Lung (tissue), 16 donors: ENCODE data around the gene SPRR2E. TPM values are rescaled to one million over a fixed set of nuclear protein-coding genes. Genes with fewer than 3 reads are reported as not detected.

Experiments used
- ATAC-seq: fragments of 200-7000 bp; cut with Tn5 transposase; one replicate; pipeline ENCODE4 v1.9.1; 2020; ENCODE audit warnings: moderate number of reproducible peaks; ENCODE audit not compliant: insufficient read depth, low FRiP score
- DNase-seq, 3 donors: peaks; one replicate each; pipeline ENCODE4 v3.0.0-alpha.2; 2013 to 2017
- H3K27ac ChIP-seq, 2 donors: one replicate each; pipeline ENCODE4 v1.5.1; 2013; ENCODE audit warnings: mild to moderate bottlenecking in 2 of 2, moderate library complexity in 2 of 2, control low read depth in 1 of 2, inconsistent platforms in 1 of 2, low read depth in 1 of 2, low read length in 1 of 2
- H3K27me3 ChIP-seq, 3 donors: one replicate each; pipeline ENCODE4 v1.5.1; 2013; ENCODE audit warnings: low read length in 2 of 3; ENCODE audit not compliant: control insufficient read depth in 3 of 3, insufficient read depth in 3 of 3
- H3K36me3 ChIP-seq, 4 donors: one replicate each; pipeline ENCODE4 v1.5.1; 2013; ENCODE audit warnings: low read length in 4 of 4, mild to moderate bottlenecking in 1 of 4, moderate library complexity in 1 of 4; ENCODE audit not compliant: control insufficient read depth in 4 of 4, insufficient read depth in 4 of 4
- H3K4me1 ChIP-seq, 5 donors: one replicate each; pipeline ENCODE4 v1.5.1; 2013; ENCODE audit warnings: low read length in 5 of 5, mild to moderate bottlenecking in 2 of 5, moderate library complexity in 1 of 5; ENCODE audit not compliant: control insufficient read depth in 5 of 5, insufficient read depth in 5 of 5
- H3K4me3 ChIP-seq: one replicate; pipeline ENCODE4 v1.5.1; 2013; ENCODE audit warnings: mild to moderate bottlenecking, control low read depth, moderate library complexity
- H3K9ac ChIP-seq, 2 donors: one replicate each; pipeline ENCODE4 v1.5.1; 2013; ENCODE audit warnings: low read length in 2 of 2, control low read depth in 1 of 2; ENCODE audit not compliant: insufficient read depth in 1 of 2
- H3K9me3 ChIP-seq, 4 donors: one replicate each; pipeline ENCODE4 v1.5.1; 2013; ENCODE audit warnings: low read length in 3 of 4, mild to moderate bottlenecking in 1 of 4, moderate library complexity in 1 of 4; ENCODE audit not compliant: control insufficient read depth in 4 of 4, insufficient read depth in 3 of 4
- CTCF ChIP-seq: IDR thresholded peaks from 2 replicates; pipeline ENCODE4 v1.5.1; 2012; ENCODE audit warnings: mild to moderate bottlenecking; ENCODE audit errors: control extremely low read depth, extremely low read depth
- WGBS, 2 donors: extraction: QIAGEN DNeasy Blood & Tissue Kit; methylation state at CpG; one replicate each; pipeline ENCODE4 v1.1.7; 2013; 5-methylcytosine and 5-hydroxymethylcytosine counted together
- long read RNA-seq, 5 donors: transcript quantifications; one replicate each; lab custom pipeline, GENCODE V29; 2026
- polyA plus RNA-seq, 2 donors: library from polyadenylated mRNA; stranded (reverse); fragments of 200-250 nt; gene quantifications; one replicate each; pipeline ENCODE4 v1.2.1, GENCODE V29; 2013
- total RNA-seq, 2 donors: library from RNA; depleted of rRNA in 1 of 2; stranded (reverse); fragments of >200 nt in 1 of 2; gene quantifications; one replicate each; pipeline ENCODE4 v1.2.1, GENCODE V29; 2014 to 2021
- donor health status: control.
- donor health status: control.
- donor health status: Bipolar disorder and iron deficiency.
- donor health status: healthy.
- donor health status: DM: yes; HTN: yes; CAD: no.

SPRR2E gene
- total RNA-seq = not detected
- polyA plus RNA-seq = under 1 TPM; 0.33 to 0.60 TPM
- long read RNA-seq, donor 1 = 0 reads
- long read RNA-seq, donor 2 = 0 reads
- long read RNA-seq, donor 3 = 0 reads
- long read RNA-seq, donor 4 = 0 reads
- long read RNA-seq, donor 5 = 0 reads

GRCh38 chr1:153094426-153094825, at the start of gene SPRR2E:
SPRR2E (minus strand) TSS chr1:153094526; CDS start chr1:153093751, 775 bp downstream.
- H3K36me3 ChIP-seq = no peaks in the 10 kb centered on the region
- H3K9ac ChIP-seq = no peak within 1 kb of the TSS
- ATAC-seq (no peak), DNase-seq (no peak)
- no peaks in the 10 kb centered on the region for H3K4me1 ChIP-seq
- H3K4me3 ChIP-seq = no peak within 1 kb of the TSS
- no peak within 1 kb of the TSS for H3K27ac ChIP-seq
- H3K9me3 ChIP-seq = no peaks in the 10 kb centered on the region
- no peak for TF ChIP-seq CTCF
- H3K27me3 ChIP-seq = no peaks in the 10 kb centered on the region

- no peaks in the 10 kb centered on the region for H3K9me3 ChIP-seq
- no peaks in the 10 kb centered on the region for H3K36me3 ChIP-seq
- 84 to 91% methylated on average over 3 of the region's 3 CpGs for WGBS, 2 donors
- no peak for DNase-seq
- TF ChIP-seq CTCF = no peak
- H3K4me3 ChIP-seq = no peak overlapping the region
- H3K9ac ChIP-seq = no peak overlapping the region
- no peak overlapping the region for H3K27ac ChIP-seq
- H3K27me3 ChIP-seq = peaks cover 0 to 2% (median 0%) of the 10 kb centered on the region in 3 donors
- H3K4me1 ChIP-seq = no peaks in the 10 kb centered on the region
- no peak for ATAC-seq
Measured at GRCh38 chr1:153141377-153141776, 47.1 kb upstream of the SPRR2E start.

- H3K27me3 ChIP-seq = peaks cover 0 to 2% (median 0%) of the 10 kb centered on the region in 3 donors
- H3K9ac ChIP-seq = no peak overlapping the region
- H3K4me1 ChIP-seq = no peaks in the 10 kb centered on the region
- no peak for TF ChIP-seq CTCF
- WGBS, 2 donors = 57 to 80% methylated on average over 3 of the region's 3 CpGs
- H3K36me3 ChIP-seq = no peaks in the 10 kb centered on the region
- H3K27ac ChIP-seq = no peak overlapping the region
- ATAC-seq (no peak), DNase-seq (no peak)
- no peak overlapping the region for H3K4me3 ChIP-seq
- H3K9me3 ChIP-seq = no peaks in the 10 kb centered on the region
Measured at GRCh38 chr1:153140484-153140883, 46.2 kb upstream of the SPRR2E start.

- Histone ChIP-seq H3K27ac (no peak overlapping the region), H3K27me3 (no peaks in the 10 kb centered on the region), H3K9ac (no peak overlapping the region), H3K9me3 (peaks cover 0 to 9% (median 0%) of the 10 kb centered on the region in 4 donors), H3K36me3 (no peaks in the 10 kb centered on the region), H3K4me1 (no peaks in the 10 kb centered on the region), H3K4me3 (no peak overlapping the region)
- 65 to 81% methylated on average over 2 of the region's 2 CpGs for WGBS, 2 donors
- DNase-seq = no peak
- no peak for TF ChIP-seq CTCF
- ATAC-seq = no peak
Measured at GRCh38 chr1:153133743-153134142, 39.4 kb upstream of the SPRR2E start.
